ENCODE results near the gene TNS1.

The TNS1 gene

DNA sequence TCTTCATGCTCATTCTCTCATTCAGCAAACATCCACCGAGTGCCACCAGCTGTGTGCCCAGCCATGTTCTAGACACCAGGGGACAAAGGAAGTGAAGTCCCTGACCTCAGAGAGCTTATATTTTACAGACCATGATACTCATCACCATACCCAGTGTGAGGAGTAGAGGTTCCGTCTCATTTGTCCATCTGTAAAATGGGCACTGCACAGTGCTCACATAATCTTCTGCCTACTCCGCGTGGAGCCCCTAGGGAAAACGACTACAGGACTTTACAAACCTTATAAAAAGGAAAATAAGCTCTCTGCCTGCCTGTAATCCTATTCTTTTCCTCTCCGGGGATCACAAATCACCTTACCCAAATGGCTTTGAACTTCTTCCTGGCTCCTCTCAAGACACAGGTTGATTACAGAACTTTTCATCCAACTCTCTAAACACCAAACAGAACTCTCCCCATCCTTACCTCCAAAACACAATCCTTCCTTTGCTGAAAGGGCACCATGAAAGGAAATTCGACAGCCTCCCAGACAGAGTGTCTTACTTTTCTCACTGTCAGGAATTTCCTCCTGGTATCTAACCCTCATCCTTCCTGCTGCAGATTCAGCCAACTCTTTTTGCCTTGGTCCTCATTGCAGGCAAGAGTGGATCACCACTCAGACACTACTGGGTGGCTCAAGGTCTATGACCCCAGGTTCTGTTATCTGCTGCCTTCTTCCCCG, 99.5 kb downstream of the TNS1 start:
- no peak overlapping the region for H3K4me3 ChIP-seq (ENCODE audit: low read depth, low read length)
- no peak for DNase-seq (ENCODE audit: low read depth)
- TF ChIP-seq, protein P1, sequence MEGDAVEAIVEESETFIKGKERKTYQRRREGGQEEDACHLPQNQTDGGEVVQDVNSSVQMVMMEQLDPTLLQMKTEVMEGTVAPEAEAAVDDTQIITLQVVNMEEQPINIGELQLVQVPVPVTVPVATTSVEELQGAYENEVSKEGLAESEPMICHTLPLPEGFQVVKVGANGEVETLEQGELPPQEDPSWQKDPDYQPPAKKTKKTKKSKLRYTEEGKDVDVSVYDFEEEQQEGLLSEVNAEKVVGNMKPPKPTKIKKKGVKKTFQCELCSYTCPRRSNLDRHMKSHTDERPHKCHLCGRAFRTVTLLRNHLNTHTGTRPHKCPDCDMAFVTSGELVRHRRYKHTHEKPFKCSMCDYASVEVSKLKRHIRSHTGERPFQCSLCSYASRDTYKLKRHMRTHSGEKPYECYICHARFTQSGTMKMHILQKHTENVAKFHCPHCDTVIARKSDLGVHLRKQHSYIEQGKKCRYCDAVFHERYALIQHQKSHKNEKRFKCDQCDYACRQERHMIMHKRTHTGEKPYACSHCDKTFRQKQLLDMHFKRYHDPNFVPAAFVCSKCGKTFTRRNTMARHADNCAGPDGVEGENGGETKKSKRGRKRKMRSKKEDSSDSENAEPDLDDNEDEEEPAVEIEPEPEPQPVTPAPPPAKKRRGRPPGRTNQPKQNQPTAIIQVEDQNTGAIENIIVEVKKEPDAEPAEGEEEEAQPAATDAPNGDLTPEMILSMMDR (IDR thresholded peaks at IDR 0.05; ENCODE audit: insufficient read depth, low read depth, low read length, missing control alignments): no peak

DNA sequence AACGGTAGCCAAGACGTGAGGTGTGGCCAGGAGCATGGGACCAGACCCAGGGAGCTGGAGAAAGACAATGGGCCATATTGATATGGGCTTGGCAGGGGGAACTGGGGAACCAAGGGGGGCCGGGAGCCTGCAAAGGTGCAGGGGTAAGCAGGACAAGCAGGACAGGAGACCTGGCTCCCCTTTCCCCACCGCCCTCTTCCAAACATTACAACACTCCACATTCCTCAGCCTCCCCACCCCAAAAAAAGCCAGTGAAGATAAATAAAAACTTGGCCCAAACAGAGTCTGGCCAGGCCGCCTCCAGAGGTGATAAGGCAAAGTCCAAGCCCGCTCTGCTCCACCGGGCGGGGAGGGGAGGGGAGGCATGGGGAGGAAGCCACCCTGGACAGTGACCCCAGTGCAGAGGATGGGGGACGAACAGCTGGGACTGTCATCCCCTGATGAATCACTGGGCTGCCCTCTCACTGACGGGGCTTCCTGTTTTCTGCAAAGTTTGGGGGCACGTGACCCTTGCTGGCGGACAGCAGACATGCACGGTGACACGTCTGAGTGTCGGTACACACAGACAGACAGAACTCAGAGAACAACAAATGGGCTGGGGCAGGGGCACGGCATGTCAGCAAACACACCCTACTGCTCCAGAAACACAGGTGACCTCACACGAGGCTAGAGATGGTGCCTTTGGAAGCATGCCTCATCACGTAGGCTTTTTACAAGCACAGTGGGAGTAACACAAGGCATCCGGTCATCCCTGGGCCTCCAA, 100.2 kb downstream of the TNS1 start:
- no peak overlapping the region for H3K4me3 ChIP-seq (ENCODE audit: low read depth, low read length)
- TF ChIP-seq, protein P1 (IDR thresholded peaks at IDR 0.05; ENCODE audit: insufficient read depth, low read depth, low read length, missing control alignments): no peak
- DNase-seq (ENCODE audit: low read depth): no peak

DNA sequence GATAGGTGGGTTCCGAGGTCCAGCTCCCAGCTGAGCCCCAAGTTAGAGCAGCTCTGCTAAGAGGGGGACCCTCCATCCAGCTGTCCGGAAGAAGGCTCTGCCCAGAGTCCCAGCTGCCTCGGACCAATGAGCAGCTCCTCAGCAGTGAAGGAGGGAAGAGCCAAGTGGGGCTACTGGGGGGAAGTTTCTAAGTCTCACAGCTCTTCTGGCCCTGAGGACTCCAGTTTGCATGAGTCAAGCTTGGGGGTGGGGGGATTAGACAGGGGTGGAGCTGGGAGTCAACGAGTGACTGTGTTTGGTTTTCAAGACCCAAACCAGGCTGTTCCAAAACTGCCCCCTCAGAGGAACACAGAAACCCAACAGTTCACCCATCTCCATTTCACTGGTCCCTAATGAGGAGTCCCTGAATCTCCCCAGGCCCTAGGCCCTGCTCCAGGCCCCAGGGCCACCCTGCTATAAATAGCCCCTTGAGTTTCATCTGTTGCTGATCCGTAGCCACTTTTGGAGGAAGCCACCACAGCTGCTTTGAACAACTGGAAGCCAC, 100.9 kb downstream of the TNS1 start:
- no peak for DNase-seq (ENCODE audit: low read depth)
- no peak overlapping the region for H3K4me3 ChIP-seq (ENCODE audit: low read depth, low read length)

DNA sequence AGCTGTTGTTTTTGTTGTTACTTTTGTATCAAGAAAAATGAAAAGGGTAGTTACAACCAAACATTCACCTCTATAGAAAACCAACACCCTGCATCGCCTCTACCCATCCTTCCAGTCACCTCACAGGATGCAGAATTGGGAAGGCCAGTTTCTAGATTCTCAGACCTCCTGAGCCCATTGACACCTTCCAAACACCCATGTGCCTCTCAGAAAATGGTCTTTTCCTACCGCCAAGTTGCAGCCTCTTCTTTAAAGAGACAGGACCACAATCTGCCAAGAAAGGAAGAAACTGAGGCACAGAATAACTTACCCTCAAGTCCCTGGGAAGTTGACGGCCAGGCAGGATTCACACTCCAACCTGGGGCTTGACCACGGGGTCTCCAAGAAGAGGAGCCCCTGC, 101.4 kb downstream of the TNS1 start:
- H3K4me3 ChIP-seq (ENCODE audit: low read depth, low read length): no peak overlapping the region
- no peak for DNase-seq (ENCODE audit: low read depth)
- TF ChIP-seq, protein P1 (IDR thresholded peaks at IDR 0.05; ENCODE audit: insufficient read depth, low read depth, low read length, missing control alignments): no peak

More for the DNA sequence above, 100.9 kb downstream of the TNS1 start:
- TF ChIP-seq, protein P1 (IDR thresholded peaks at IDR 0.05; ENCODE audit: insufficient read depth, low read depth, low read length, missing control alignments): no peak

DNA sequence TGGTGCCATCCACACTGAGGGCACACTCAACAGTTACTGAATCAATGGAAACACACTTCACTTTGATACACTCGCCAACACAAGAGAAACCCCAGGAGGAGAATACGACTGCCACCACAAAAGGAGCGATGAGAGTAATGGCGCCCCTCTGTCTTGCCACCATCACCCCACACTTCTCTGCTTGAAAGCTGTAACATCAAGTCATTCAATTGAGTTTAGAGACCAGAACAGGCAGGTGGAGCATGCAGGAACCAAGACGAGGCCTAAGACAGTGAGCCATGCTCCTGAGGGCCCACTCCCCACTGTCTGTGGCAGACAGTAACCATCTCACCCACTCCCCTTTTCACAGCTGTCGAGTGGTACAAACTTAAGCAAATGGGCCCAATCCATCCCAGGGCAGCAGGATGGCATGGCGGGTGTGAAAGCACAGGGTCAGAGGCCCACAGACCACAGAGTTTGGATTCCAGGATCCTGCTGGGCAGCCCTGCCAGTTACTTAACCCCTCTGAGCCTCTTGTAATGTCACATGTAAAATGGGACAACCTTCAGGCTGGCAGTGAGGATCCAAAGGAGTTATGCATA, 101.9 kb downstream of the TNS1 start:
- DNase-seq (ENCODE audit: low read depth): no peak
- H3K4me3 ChIP-seq (ENCODE audit: low read depth, low read length): no peak overlapping the region
- TF ChIP-seq, protein P1 (IDR thresholded peaks at IDR 0.05; ENCODE audit: insufficient read depth, low read depth, low read length, missing control alignments): no peak

DNA sequence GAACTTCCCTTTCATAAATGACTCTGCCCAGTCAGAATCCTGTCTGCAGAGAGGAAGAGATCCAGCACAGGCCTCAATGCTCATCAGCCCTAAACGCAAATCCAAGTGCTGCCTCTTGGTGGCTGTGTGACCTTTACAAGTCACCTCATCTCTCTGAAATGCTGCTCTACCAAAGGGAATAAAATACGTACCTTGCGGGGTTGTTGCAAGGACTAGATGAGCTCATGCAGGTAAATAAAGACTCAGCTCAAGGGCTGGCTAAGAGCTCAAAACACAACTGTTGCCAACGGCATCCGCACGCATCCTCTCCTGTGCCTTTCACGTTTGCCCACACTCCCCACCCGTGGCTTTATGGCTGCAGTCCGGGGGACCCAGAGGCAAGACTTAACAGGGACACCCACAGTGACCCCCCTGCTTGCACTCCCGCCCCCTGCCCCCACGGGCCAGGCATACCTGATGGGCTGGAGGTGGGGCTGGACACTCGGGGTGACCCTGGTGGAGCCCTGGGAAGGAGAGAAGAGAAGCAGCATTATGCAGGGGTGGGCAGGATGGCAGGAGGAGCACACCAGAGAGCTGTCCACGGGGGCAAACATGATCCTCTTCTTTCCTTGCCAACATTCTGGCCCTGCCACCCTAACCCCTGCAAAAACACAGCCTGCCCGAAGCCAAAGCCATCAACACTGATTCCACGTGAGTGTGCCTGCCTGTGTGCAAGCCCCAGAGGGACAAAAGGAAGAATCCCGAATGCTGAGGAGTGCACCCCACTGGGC, 102.6 kb downstream of the TNS1 start:
- TF ChIP-seq, protein P1 (IDR thresholded peaks at IDR 0.05; ENCODE audit: insufficient read depth, low read depth, low read length, missing control alignments): no peak
- DNase-seq (ENCODE audit: low read depth): no peak
- no peak overlapping the region for H3K4me3 ChIP-seq (ENCODE audit: low read depth, low read length)

All from GM12865 (cell line).